Measurements from ENCODE around the gene C6orf120. TPM values are rescaled to one million over a fixed set of nuclear protein-coding genes. Genes with fewer than 3 reads are reported as not detected.

The C6orf120 gene
- total and polyA plus RNA-seq, 9 of the 15 experiments (the other 6 are each of a cell fraction or from before 2014, with no cell fraction given), result 7.7 to 44.9 (median 34.8) TPM

DNA sequence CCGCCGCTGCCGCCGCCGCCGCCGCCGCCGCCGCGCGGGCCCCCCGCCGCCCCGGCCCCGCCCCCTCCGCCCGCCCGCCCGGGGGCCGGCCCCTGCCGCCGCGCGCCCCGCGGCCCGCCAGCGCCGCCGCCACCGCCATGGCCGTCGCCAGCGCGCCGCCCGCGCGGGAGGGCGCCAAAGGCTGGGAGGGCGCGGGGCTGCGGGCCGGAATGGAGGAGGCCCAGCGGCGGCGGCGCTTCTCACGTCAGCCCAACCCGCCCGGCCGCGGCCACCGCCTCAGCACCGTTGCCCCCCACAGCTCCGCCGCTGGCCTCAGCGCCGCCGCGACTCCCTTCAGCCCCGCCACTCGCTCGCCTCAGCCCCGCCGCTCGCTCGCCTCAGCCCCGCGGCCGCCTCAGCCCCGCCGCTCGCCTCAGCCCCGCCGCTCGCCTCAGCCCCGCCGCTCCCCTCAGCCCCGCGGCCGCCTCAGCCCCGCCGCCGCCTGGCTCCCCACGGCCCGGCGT lies 22.1 kb downstream of the C6orf120 start (continued):
- TF ChIP-seq EGR1 (conservative IDR thresholded peaks at IDR 0.05) (no peak), CC2D1A (IDR thresholded peaks at IDR 0.05) (no peak), MCM5 (IDR thresholded peaks at IDR 0.05; ENCODE audit: low read depth) (no peak), PKNOX1 (IDR thresholded peaks at IDR 0.05) (no peak), PCBP2 (IDR thresholded peaks at IDR 0.05; ENCODE audit: low read depth, low read length, poor library complexity, severe bottlenecking) (no peak), RNF2 (IDR thresholded peaks at IDR 0.05) (no peak), IFI16 (CRISPR knock-in tag; IDR thresholded peaks at IDR 0.05) (no peak), ZC3H8 (IDR thresholded peaks at IDR 0.05) (no peak), FOXP4 (CRISPR knock-in tag; IDR thresholded peaks at IDR 0.05; ENCODE audit: borderline replicate concordance) (no peak), ZNF263 (CRISPR knock-in tag; IDR thresholded peaks at IDR 0.05; ENCODE audit: borderline replicate concordance) (no peak)
- TF ChIP-seq, protein P1, sequence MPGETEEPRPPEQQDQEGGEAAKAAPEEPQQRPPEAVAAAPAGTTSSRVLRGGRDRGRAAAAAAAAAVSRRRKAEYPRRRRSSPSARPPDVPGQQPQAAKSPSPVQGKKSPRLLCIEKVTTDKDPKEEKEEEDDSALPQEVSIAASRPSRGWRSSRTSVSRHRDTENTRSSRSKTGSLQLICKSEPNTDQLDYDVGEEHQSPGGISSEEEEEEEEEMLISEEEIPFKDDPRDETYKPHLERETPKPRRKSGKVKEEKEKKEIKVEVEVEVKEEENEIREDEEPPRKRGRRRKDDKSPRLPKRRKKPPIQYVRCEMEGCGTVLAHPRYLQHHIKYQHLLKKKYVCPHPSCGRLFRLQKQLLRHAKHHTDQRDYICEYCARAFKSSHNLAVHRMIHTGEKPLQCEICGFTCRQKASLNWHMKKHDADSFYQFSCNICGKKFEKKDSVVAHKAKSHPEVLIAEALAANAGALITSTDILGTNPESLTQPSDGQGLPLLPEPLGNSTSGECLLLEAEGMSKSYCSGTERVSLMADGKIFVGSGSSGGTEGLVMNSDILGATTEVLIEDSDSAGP (CRISPR knock-in tag; IDR thresholded peaks at IDR 0.05), result no peak
- TF ChIP-seq, protein P2, sequence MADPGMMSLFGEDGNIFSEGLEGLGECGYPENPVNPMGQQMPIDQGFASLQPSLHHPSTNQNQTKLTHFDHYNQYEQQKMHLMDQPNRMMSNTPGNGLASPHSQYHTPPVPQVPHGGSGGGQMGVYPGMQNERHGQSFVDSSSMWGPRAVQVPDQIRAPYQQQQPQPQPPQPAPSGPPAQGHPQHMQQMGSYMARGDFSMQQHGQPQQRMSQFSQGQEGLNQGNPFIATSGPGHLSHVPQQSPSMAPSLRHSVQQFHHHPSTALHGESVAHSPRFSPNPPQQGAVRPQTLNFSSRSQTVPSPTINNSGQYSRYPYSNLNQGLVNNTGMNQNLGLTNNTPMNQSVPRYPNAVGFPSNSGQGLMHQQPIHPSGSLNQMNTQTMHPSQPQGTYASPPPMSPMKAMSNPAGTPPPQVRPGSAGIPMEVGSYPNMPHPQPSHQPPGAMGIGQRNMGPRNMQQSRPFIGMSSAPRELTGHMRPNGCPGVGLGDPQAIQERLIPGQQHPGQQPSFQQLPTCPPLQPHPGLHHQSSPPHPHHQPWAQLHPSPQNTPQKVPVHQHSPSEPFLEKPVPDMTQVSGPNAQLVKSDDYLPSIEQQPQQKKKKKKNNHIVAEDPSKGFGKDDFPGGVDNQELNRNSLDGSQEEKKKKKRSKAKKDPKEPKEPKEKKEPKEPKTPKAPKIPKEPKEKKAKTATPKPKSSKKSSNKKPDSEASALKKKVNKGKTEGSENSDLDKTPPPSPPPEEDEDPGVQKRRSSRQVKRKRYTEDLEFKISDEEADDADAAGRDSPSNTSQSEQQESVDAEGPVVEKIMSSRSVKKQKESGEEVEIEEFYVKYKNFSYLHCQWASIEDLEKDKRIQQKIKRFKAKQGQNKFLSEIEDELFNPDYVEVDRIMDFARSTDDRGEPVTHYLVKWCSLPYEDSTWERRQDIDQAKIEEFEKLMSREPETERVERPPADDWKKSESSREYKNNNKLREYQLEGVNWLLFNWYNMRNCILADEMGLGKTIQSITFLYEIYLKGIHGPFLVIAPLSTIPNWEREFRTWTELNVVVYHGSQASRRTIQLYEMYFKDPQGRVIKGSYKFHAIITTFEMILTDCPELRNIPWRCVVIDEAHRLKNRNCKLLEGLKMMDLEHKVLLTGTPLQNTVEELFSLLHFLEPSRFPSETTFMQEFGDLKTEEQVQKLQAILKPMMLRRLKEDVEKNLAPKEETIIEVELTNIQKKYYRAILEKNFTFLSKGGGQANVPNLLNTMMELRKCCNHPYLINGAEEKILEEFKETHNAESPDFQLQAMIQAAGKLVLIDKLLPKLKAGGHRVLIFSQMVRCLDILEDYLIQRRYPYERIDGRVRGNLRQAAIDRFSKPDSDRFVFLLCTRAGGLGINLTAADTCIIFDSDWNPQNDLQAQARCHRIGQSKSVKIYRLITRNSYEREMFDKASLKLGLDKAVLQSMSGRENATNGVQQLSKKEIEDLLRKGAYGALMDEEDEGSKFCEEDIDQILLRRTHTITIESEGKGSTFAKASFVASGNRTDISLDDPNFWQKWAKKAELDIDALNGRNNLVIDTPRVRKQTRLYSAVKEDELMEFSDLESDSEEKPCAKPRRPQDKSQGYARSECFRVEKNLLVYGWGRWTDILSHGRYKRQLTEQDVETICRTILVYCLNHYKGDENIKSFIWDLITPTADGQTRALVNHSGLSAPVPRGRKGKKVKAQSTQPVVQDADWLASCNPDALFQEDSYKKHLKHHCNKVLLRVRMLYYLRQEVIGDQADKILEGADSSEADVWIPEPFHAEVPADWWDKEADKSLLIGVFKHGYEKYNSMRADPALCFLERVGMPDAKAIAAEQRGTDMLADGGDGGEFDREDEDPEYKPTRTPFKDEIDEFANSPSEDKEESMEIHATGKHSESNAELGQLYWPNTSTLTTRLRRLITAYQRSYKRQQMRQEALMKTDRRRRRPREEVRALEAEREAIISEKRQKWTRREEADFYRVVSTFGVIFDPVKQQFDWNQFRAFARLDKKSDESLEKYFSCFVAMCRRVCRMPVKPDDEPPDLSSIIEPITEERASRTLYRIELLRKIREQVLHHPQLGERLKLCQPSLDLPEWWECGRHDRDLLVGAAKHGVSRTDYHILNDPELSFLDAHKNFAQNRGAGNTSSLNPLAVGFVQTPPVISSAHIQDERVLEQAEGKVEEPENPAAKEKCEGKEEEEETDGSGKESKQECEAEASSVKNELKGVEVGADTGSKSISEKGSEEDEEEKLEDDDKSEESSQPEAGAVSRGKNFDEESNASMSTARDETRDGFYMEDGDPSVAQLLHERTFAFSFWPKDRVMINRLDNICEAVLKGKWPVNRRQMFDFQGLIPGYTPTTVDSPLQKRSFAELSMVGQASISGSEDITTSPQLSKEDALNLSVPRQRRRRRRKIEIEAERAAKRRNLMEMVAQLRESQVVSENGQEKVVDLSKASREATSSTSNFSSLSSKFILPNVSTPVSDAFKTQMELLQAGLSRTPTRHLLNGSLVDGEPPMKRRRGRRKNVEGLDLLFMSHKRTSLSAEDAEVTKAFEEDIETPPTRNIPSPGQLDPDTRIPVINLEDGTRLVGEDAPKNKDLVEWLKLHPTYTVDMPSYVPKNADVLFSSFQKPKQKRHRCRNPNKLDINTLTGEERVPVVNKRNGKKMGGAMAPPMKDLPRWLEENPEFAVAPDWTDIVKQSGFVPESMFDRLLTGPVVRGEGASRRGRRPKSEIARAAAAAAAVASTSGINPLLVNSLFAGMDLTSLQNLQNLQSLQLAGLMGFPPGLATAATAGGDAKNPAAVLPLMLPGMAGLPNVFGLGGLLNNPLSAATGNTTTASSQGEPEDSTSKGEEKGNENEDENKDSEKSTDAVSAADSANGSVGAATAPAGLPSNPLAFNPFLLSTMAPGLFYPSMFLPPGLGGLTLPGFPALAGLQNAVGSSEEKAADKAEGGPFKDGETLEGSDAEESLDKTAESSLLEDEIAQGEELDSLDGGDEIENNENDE (IDR thresholded peaks at IDR 0.05; ENCODE audit: low read depth, low read length), result no peak

Measured in K562 (cell line).